K562 treated with DMSO at 1 percent for 12 hours (cell line): ENCODE results near the gene SPATA32. TPM values are rescaled to one million over a fixed set of nuclear protein-coding genes. Genes with fewer than 3 reads are reported as not detected.

Experiments used
- total RNA-seq: library from RNA; unstranded; fragments of 300-600 nt; gene quantifications from 2 replicates; pipeline ENCODE4 v1.2.3, GENCODE V29; 2022; ENCODE audit not compliant: insufficient read depth

The SPATA32 gene
- not detected in 2 replicates for total RNA-seq

GRCh38 chr17:45261577-45262515, at the start of gene SPATA32:
SPATA32 (minus strand) TSS chr17:45262094; CDS start chr17:45262016, 78 bp downstream.

GRCh38 chr17:45221081-45222013, 40.5 kb downstream of the SPATA32 start, which contains the start of gene FMNL1:
FMNL1 (plus strand) TSS chr17:45221885; CDS start chr17:45222125, 240 bp downstream.

Other genes with a start within 250 kb of the SPATA32 start
- 34.3 and 53.4 TPM in 2 replicates for gene DCAKD, start 210.5 kb downstream of the SPATA32 start, total RNA-seq
- 101 and 125 TPM in 2 replicates for gene NMT1, start 200.8 kb downstream of the SPATA32 start, total RNA-seq
- gene PLCD3, start 129.6 kb downstream of the SPATA32 start, total RNA-seq, result 9.7 and 13.1 TPM in 2 replicates
- 8.4 and 17.7 TPM in 2 replicates for gene ACBD4, start 126.4 kb downstream of the SPATA32 start, total RNA-seq
- gene HEXIM1, start 113.6 kb downstream of the SPATA32 start, total RNA-seq, result 21.7 and 39.1 TPM in 2 replicates
- 7.4 and 7.9 TPM in 2 replicates for gene HEXIM2, start 100.2 kb downstream of the SPATA32 start, total RNA-seq
- gene FMNL1, start 40.2 kb downstream of the SPATA32 start, total RNA-seq, result 32.6 and 61.5 TPM in 2 replicates
- 3.8 and 7.4 TPM in 2 replicates for gene MAP3K14, start 54.9 kb upstream of the SPATA32 start, total RNA-seq
- gene ARHGAP27, start 170.8 kb upstream of the SPATA32 start, total RNA-seq, result 3.4 and 8.9 TPM in 2 replicates
- gene PLEKHM1, start 228.6 kb upstream of the SPATA32 start, total RNA-seq, result 16.6 and 32.1 TPM in 2 replicates